GM19395 (cell line): ENCODE data around the gene NLGN2.

Source experiments
- ATAC-seq: cut with Tn5 transposase; IDR thresholded peaks from one replicate; pipeline ENCODE4 v1.9.1; 2021; ENCODE audit warnings: mild to moderate bottlenecking, moderate library complexity; ENCODE audit not compliant: unreplicated experiment

The NLGN2 gene

DNA sequence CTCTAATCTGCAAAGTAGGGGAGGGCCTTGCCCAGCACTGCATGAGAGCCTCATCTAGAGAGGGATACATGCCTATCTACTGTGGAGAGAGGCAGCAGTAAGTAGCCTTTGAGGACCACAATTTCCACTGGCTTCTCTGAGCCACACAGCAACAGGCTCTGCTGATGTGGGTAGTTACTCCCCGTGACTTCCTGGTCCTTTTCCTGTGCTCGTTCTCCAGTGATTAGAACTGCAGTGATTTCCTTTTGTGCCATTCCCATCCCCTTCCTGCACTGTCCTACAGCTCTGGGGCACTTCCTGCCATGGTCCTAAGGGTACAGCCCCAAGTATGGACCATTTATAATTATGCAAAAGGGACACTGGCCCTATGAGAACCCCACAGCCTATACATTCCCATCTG lies 16.3 kb upstream of the NLGN2 start:
- ATAC-seq: no peak

DNA sequence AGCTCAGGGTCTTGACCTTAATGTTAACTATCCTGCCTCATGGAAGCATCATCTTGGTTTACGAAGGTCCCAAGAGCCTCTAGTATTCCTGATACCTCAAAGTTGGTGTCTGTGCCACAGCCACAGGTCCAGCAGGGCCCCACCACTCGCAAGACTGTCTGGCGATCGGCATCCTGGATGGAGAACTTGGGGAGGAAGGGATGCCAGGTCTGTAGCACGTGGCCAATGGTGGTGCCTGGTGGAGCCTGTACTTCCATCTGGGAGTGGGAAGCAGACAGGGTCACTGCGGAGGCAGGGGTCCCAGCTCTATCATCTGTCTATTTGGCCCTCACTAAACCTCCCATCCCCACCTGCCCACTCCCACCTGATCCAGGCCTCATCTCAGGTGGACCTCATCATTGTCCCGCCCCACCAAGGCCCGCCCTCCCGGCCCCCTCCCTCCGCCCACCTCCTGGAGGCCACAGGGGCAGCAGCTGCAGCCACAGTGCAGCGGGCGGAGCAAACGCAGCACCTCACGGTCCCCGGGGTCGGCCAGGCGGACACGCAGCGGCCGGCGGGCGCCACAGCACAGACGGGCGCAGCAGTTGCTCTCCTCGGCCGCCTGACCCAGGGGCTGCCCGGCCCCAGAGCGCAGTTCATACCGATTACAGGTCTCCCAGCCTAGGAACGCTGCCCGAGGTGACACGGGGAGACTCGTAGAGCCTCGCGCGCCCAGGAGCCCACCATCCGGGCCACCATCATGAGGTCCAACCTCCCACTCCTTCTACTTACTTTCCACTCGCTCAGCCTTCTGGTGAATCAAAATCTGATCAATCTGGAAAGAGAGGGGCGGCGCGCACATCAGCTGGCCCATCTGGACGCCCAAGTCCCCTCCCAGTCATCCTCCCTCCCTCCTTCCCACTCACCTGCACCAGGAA lies 14.7 kb upstream of the NLGN2 start:
- ATAC-seq: no peak

DNA sequence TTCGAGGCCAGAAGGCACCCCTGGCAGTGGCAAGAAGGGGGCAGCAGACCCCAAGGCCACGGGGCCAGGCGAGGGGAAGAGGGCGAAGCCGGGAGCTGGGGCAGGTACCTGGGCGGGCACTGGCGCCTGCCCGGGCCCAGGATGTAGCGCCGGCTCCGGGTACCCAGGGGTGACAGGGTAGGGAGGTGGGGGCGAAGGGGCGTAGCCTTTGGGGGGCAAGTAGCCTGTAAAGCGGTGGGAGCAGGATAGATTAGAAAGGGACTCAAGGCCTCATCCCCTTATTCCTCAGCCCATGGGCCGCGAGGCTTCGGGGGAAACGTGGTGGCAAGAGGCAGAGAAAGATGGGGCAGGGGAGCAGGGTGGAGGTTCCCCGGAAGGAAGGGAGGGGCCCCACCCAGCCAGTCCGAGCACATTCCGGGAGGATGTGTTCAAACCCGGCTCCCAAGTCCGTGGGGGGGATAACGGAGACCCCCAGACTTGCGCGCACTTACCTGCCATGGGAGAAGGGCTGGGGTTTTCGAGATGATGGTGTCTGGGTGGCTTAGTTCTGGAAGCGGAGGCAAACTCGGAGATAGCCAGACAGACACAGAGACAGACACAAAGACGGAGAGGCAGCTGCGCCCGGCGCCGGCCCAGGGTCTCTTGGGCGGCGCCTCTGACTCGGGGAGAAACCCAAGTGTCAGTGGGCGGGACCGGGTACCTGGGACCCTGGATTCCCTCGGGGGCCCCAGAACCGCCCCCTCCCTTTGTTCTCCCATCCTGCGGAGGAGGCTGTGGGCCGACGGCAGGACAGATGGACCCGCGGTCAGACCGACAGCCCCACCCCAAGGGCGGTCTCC lies 13.8 kb upstream of the NLGN2 start:
- ATAC-seq: no peak

DNA sequence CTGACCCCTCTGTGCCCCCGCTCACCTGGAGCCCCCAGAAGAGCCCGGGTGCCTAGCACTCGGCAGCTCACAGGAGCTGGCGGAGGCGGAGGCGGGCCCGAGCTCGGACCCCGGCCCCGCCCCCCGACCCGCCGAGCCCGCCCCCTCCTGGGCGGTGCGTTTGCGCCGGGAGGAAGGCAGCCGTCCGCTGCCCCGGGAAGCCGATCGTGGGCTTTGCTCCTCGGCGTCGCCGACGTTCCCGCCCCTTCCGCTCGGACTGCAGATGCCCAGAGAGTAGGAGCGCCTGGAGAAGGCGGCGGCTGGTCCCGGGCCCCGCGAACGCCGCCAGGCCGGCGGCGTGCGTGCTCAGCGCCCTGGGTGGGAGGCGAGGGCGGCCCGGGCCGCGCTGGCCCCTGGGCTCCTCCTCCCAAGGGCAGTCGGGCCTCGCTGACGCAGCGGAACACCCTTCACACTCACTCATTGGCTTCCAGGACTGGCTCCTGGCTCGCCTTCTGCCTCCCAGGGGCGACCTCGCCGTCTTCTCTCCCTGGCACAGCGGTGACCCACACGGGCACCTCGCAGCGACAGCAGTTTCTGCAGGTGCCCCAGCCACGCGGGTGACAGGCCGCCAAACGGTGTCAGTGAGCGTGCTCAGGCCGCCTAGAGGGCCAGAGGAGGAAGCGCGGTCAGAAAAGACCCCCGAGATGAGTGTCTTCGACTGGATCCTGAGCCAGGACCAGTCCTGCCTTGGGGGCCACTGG lies 13.0 kb upstream of the NLGN2 start, which contains the start of gene PLSCR3:
Gene PLSCR3 (minus strand): TSS at position 74 of the 740 bp plus-strand sequence. CDS start 415 bp downstream, outside the sequence.
- no peak for ATAC-seq

DNA sequence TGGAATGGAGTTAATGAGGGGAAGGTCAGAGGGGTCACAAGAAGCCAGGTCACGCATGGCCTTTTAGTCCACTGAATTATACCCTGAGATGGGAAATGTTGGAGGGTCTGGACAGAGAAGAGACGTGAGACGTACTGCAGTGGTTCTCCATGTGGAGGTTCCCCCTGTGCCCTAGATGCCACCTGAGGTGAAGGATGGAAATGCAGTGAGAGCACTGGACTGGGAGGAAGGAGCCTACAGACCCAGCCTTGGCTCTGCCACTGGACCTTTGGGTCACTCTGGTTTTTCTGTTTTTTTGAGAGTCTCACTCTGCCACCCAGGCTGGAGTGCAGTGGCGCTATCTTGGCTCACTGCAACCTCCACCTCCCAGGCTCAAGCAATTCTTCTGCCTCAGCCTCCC lies 11.5 kb upstream of the NLGN2 start:
- ATAC-seq: no peak

DNA sequence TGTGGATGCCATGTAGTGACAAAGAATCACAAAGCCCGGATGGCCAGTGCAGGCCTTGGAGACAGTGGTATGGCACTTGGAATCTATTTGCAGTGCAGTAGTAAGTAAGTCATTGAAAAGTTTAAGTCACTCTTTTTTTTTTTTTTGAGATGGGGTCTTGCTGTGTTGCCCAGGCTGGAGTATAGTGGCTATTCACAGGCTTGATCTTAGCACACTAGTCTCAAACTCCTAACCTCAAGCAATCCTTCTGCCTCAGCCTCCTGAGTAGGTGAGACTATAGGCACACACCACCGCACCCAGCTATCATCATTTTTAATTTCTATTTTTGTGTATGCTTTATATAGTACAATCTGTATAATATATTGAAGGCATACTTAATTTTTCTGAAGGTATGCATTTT lies 9.0 kb upstream of the NLGN2 start:
- ATAC-seq: no peak

DNA sequence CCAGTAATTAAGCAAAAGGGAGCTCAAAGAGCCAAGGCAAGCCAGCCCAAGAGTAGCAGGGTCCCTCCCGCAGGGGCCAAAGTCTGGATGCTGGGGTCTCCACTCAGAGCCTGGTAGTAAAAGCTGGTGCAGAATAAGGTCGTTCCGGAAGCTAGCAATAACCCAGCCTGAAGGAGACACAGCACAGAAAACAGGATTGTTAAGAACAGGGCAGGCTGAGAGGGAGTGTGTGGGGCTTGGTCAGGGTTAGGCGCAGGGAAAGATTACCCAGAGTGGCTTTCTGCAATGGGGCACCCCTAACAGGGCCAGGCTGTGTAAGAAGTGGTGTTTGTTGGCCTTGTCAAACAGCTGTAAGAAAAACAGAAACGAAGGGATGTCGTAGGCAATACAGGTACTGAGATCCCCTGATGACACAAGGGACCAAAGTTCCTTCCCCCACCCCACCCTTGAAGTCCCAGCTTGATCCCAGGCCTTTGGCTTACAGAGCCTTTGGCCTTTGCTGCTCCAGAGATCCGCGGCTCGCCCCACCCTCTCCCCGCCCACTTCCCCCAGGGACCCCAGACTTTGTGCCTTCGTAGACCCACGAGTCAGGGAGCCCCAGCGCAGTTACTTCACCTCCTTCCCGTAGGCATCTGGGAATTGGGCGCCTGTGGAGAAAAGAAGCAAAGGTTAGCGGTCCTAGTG lies 4.5 kb upstream of the NLGN2 start:
- ATAC-seq: no peak

DNA sequence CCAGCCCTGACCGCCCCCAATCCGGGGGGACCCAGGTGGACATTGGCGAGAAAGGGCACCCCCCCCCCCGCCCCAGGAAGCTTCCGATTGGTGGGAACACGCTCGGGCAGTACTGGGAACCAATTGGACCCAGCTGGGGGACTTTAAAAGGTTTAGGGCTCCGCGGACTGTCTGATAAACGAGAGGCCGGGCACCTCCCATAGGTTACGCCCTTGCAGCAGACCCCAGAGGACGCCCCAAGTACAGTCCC lies 4.0 kb upstream of the NLGN2 start:
- ATAC-seq: peak; percentile 28

DNA sequence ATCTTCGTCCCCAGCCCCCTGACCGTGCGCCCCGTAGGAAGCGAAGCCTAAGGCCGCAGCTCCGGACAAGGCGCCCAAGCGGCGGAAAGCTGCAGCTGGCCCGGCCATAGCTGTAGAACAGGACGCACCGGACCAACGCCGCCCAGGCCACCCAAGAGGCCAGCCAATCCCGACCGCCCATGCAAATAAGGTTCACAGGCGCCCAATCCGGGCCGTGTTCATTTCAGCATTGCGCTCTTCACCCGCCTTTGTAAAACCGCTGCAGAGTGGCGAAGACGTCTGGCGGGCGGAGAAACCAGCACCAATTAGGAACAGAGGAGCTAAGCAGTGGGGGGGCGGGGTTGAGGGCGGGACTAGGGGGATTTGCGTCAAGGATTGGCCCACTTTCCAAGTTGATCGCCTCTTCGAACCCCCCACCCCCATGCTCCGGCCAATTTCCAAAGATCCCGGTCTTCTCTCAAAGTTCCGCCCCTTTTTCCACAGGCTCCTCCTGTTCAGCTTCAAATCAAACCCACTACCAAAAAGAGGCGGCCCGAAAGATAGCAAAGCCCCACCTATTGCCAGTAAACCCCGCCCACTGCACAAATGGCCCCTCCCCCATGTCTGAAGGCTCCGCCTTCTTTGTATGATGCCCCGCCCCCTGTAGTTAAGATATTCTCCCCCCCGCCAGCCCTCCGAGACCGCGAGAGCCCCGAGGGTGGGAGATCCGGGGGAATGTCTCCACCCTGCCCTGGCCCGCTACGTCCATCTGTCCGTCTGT lies 3.5 kb upstream of the NLGN2 start, which contains the start of gene TMEM256:
Gene TMEM256 (minus strand): TSS at position 121 of the 760 bp plus-strand sequence. CDS start 13 bp downstream, at position 108.
- peak; percentile 88 for ATAC-seq

DNA sequence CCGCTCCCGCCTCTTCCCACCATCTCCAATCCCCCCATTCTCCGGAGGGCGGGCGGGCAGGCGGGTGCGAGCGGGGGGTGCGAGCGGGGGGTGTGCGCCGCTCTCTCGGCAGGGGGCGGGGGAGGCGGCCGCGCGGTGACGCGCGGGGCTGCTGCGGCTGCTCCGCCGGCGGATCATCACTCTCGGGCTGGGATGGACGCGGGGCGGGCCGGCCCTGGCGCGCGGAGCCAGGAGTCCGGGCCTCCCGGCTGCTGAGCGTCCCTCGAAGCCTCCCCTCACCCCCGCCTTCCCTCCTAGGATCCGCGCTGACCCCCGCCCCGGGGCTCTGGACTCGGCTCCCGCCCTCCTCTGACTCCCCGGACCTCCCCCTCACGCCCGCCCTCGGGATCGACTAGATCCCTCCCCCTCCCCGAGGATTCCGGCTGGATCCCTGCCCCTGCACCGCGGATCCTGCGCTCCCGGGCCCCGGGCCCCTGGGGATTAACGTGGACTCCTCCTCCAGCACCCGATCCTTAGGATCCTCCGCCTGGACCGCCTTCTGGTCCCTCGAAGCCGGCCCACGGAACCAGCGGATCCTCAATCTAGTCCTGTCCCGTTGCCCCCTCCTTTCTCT lies 2.8 kb upstream of the NLGN2 start:
- ATAC-seq: no peak

DNA sequence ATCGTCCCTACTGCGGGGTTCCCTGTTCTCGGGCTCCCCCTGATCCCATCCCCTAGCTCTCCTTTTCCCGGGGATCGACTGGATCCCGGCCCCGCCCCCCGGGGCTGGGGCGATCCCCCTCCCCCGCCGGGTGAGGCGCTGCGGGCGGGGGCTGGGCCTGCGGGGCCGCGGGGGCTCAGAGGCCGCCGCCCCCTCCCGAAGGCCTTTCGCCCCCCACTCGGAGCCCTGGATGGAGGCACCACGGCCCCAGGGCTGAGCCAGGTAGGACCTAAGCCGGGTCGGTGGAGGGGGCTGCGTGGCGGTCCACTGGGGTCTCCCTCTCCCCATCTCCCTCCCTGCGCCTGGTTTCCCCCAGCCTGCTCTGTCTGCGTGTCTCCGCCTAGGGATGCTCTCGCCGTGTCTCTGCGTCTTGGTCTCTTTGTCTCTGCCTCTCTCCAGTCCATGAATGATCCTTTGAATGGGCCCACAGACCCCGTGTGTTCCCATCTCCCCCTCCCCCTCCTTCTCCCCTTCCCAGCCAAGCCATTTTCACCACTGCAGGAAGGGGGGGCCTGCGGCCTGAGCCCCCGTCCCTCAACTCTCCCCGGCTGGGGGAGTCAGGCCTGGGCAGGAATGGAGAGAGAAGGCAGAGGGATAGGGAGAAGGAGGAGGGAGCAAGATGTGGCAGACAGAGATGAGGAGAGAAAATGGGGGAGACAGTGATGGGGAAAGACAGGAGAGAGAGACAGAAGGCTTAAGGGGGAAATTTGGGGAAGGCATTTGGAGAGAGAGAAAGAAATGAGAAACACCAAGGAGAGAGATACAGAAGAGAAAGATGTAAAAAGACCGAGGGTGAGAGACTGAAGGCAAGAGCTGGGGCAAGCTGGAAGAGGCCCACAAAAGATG lies 2.1 kb upstream of the NLGN2 start:
- ATAC-seq: no peak

DNA sequence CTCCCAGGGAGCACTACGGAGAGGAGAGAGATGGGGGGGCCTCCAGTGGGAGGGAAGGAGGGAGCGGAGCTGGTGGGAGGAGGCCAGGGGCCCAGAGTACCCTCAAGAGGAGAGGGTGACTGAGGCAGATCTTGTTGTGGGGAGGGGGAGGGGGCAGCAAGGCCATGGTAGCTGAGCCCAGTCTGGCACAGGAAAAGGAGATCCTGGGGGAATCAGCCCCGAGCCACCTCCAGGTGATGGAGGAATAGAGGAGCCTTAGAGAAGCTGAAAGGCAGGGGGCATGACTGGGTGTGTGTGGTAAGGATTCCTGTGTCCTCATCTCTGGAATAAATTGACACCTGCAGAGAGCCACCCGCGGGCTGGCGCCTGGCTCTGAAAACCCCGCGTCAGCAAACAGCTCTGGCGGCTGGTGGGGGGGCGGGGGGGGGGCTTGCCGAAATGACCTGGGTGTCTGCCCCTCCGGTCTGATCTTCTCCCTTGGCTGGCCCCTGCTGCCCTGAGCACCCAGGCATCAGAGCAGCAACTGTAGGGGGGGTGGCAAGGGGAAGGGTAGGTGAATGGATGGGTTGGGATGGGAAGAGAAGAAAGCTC lies 1.3 kb upstream of the NLGN2 start:
- ATAC-seq: no peak

DNA sequence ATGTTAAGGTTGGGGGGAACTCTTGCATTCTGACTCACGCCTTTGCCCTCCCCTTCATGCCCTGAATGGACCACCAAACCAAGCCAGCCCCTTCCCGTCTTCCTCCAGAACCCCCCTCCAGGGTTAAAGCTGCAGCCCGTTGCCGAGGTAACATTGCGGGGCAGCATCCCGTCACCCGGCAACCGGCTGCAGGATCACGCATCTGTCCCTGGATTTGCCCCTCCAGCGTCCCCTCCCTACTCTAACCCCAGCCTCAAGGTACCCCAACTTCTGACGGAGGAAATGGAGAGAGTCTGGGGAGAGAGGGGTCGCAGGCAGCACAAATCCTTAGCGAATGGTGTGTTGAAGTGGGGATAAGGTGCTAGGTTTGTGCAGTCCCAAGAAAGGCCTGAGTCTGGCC lies 563 bp upstream of the NLGN2 start:
- no peak for ATAC-seq

DNA sequence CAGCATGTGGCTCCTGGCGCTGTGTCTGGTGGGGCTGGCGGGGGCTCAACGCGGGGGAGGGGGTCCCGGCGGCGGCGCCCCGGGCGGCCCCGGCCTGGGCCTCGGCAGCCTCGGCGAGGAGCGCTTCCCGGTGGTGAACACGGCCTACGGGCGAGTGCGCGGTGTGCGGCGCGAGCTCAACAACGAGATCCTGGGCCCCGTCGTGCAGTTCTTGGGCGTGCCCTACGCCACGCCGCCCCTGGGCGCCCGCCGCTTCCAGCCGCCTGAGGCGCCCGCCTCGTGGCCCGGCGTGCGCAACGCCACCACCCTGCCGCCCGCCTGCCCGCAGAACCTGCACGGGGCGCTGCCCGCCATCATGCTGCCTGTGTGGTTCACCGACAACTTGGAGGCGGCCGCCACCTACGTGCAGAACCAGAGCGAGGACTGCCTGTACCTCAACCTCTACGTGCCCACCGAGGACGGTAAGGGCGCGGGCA lies 645 bp downstream of the NLGN2 start:
- ATAC-seq: no peak

DNA sequence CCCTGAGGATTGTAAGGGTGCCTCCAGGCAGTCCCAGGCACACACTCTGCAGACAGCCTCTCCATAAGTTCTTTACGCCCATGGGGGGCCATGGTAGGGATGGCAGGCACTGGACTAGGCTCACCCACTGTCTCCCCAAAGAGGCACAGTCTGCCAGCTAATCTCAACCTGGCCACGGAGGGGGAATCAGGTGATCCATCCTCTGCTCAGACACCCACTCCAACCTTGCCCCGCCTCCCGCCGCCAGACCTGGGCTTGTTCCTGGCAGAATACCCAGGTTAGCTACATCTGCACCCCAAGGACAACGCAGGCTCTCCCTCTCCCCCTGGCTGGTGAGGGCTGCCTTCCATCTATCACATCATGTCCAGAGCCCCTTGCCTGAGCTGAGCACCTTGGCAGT lies 1.2 kb downstream of the NLGN2 start:
- no peak for ATAC-seq

DNA sequence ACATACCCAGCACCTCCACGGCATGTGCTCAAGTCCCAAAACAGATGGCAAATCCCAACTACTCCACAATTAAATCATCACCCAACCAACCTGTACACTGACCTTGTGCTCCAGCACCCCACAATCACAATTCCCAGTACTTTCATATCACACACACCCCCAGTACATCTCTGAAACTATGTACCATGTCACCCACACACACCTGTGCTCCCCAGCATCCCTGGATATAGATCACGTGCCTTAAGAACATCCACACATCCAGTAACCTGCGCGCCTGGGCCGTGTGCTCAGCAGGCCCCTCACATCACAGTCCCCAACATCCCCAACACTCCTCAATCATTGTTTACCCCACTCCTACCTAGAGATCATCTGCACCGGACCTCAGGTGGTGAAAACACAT lies 2.1 kb downstream of the NLGN2 start:
- ATAC-seq: no peak

DNA sequence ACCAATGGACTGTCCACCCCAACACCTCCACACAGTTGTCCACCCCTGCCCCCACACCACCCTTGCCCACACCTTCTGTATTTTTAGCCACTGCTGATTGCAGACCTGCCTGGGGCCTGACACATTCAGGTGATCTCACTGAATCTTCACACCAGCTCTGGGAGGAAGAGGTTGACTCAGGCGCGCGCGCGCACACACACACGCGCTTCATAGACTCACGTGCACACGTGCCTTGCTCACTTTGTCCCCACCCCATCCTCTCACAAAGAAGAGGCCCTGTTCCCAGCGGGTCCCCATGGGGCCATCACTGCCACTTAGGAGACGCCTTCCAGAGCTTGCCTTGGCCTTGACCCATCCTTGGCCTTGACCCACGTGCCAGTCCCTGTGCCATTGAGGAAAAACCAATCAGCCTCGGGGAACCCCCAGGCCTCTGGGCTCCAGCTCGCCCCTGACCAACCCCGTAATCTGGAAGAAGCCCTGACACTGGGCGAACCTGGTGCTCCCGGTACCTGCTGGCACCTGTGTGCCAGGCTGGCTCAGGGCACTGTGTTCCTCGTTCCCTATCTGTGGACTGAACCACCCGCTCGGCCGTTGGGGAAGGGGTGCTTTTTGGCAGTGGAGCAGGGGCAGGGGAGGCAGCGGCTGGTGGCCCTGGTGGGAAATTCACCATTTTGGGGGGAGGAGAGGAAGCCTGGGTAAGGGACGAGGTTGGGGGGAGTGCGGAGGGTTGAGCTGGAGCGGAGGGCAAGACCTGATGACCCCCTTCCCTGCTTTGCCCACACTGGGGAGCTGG lies 3.2 kb downstream of the NLGN2 start:
- ATAC-seq: no peak
